CD14-positive monocyte (primary cell): ENCODE data around the gene TXLNA. TPM values are rescaled to one million over a fixed set of nuclear protein-coding genes. Genes with fewer than 3 reads are reported as not detected.

Source experiments
- DNase-seq, 3 donors: peaks; one replicate each; pipeline ENCODE4 v3.0.0-alpha.2; 2011 to 2022
- H2AFZ ChIP-seq: 2 replicates; pipeline ENCODE4 v1.6.0; 2012; ENCODE audit warnings: mild to moderate bottlenecking, low read depth, low read length, inconsistent platforms; ENCODE audit not compliant: insufficient read depth, poor library complexity, severe bottlenecking
- H3K27ac ChIP-seq, 2 donors: 1 replicate in 1 of 2; 2 replicates in 1 of 2; pipeline ENCODE4 v1.5.1; 2012 to 2013; ENCODE audit warnings: low read length in 2 of 2, control low read depth in 1 of 2, inconsistent platforms in 1 of 2, low read depth in 1 of 2, mild to moderate bottlenecking in 1 of 2
- H3K27me3 ChIP-seq, 2 donors: one replicate each; pipeline versions ENCODE4 v1.6.0 to v1.6.1; 2011 to 2013; ENCODE audit warnings: low read length in 2 of 2; ENCODE audit not compliant: control insufficient read depth in 2 of 2, insufficient read depth in 2 of 2
- H3K36me3 ChIP-seq, 2 donors: replicated peaks in 1 of 2; 1 replicate in 1 of 2; 2 replicates in 1 of 2; pipeline versions ENCODE4 v1.5.1 to v1.6.1; 2012 to 2013; ENCODE audit warnings: low read length in 2 of 2, control low read depth in 1 of 2, inconsistent platforms in 1 of 2, mild to moderate bottlenecking in 1 of 2; ENCODE audit not compliant: insufficient read depth in 2 of 2, control insufficient read depth in 1 of 2
- H3K4me1 ChIP-seq, 2 donors: 1 replicate in 1 of 2; 2 replicates in 1 of 2; pipeline versions ENCODE4 v1.5.1 to v1.6.1; 2012 to 2013; ENCODE audit warnings: low read length in 2 of 2, control low read depth in 1 of 2, inconsistent platforms in 1 of 2, mild to moderate bottlenecking in 1 of 2, moderate library complexity in 1 of 2; ENCODE audit not compliant: insufficient read depth in 2 of 2, control insufficient read depth in 1 of 2
- H3K4me2 ChIP-seq: replicated peaks from 2 replicates; pipeline ENCODE3; 2012; ENCODE audit warnings: low read length, moderate library complexity, mild to moderate bottlenecking; ENCODE audit not compliant: poor library complexity, severe bottlenecking; ENCODE audit errors: extremely low read depth
- H3K4me3 ChIP-seq, 3 experiments: fragments of 200-600 bp in 1 of 3; sonication (generic) in 1 of 3; replicated peaks in 1 of 3; 1 replicate in 2 of 3; 2 replicates in 1 of 3; pipeline ENCODE4 v1.5.1; 2011 to 2013; ENCODE audit warnings: low read length in 3 of 3, mild to moderate bottlenecking in 3 of 3, control low read depth in 2 of 3, low read depth in 2 of 3, inconsistent platforms in 1 of 3, moderate library complexity in 1 of 3
- H3K79me2 ChIP-seq: 2 replicates; pipeline ENCODE4 v1.6.0; 2012; ENCODE audit warnings: mild to moderate bottlenecking, control low read depth, inconsistent platforms, low read length, moderate library complexity; ENCODE audit not compliant: insufficient read depth
- H3K9ac ChIP-seq: 2 replicates; pipeline ENCODE4 v1.6.0; 2017; ENCODE audit warnings: low read length, mild to moderate bottlenecking; ENCODE audit not compliant: insufficient read depth, poor library complexity, severe bottlenecking
- H3K9me3 ChIP-seq, 2 donors: replicated peaks in 1 of 2; 1 replicate in 1 of 2; 2 replicates in 1 of 2; pipeline versions ENCODE4 v1.5.1 to v1.6.1; 2012 to 2013; ENCODE audit warnings: low read length in 2 of 2, control low read depth in 1 of 2; ENCODE audit not compliant: control insufficient read depth in 1 of 2, insufficient read depth in 1 of 2
- H4K20me1 ChIP-seq: 2 replicates; pipeline ENCODE4 v1.6.0; 2012; ENCODE audit warnings: mild to moderate bottlenecking, low read length, control low read depth, moderate library complexity; ENCODE audit not compliant: insufficient read depth
- H3K27ac Mint-ChIP-seq, 7 donors: one replicate each; pipeline ENCODE4 v1.8.0; 2020; ENCODE audit warnings: mild to moderate bottlenecking in 7 of 7, mixed read lengths in 7 of 7, moderate library complexity in 6 of 7, inconsistent platforms in 2 of 7
- H3K27me3 Mint-ChIP-seq, 3 donors: one replicate each; pipeline ENCODE4 v1.8.0; 2021 to 2022; ENCODE audit warnings: low read depth in 3 of 3, mild to moderate bottlenecking in 3 of 3, mixed read lengths in 3 of 3, moderate library complexity in 3 of 3, inconsistent platforms in 1 of 3
- H3K36me3 Mint-ChIP-seq, 2 donors: one replicate each; pipeline ENCODE4 v1.8.0; 2020; ENCODE audit warnings: mixed read lengths in 2 of 2, inconsistent platforms in 1 of 2, mild to moderate bottlenecking in 1 of 2
- H3K4me1 Mint-ChIP-seq: one replicate; pipeline ENCODE4 v1.8.0; 2020; ENCODE audit warnings: mild to moderate bottlenecking, mixed read lengths
- H3K4me3 Mint-ChIP-seq, 2 donors: one replicate each; pipeline ENCODE4 v1.8.0; 2020; ENCODE audit warnings: mild to moderate bottlenecking in 2 of 2, mixed read lengths in 2 of 2, moderate library complexity in 1 of 2
- H3K9me3 Mint-ChIP-seq, 7 donors: one replicate each; pipeline ENCODE4 v1.8.0; 2020 to 2022; ENCODE audit warnings: mixed read lengths in 7 of 7, mild to moderate bottlenecking in 6 of 7, moderate library complexity in 6 of 7, inconsistent platforms in 2 of 7
- WGBS: methylation state at CpG from one replicate; pipeline ENCODE4 v1.1.5; 2013; ENCODE audit warnings: missing lambda C conversion rate; ENCODE audit not compliant: insufficient coverage; 5-methylcytosine and 5-hydroxymethylcytosine counted together
- intact Hi-C, 2 donors: fragments of 100-400 bp; cut with micrococcal nuclease; formaldehyde crosslinking; loops; one replicate each; pipeline versions ENCODE4 v1.15.0 to v1.15.1; 2023
- polyA plus RNA-seq, 3 donors: library from polyadenylated mRNA; depleted of rRNA in 1 of 3; unstranded in 2 of 3; stranded (reverse) in 1 of 3; fragments of 300-500 nt in 2 of 3; fragments of >200 nt in 1 of 3; fragmentation: Illumina TruSeq in 2 of 3; gene quantifications; 1 replicate in 2 of 3; 2 replicates in 1 of 3; pipeline ENCODE4 v1.2.3, GENCODE V29; 2012 to 2021
- TF ChIP-seq, protein P1 (sequence below): fragments of 200-600 bp; IDR thresholded peaks from one replicate; pipeline ENCODE4 v1.8.0; 2022; ENCODE audit warnings: antibody characterized with exemption, mild to moderate bottlenecking

TXLNA gene
- polyA plus RNA-seq, 3 donors: 12.3 to 15.3 (median 14.4) TPM

DNA sequence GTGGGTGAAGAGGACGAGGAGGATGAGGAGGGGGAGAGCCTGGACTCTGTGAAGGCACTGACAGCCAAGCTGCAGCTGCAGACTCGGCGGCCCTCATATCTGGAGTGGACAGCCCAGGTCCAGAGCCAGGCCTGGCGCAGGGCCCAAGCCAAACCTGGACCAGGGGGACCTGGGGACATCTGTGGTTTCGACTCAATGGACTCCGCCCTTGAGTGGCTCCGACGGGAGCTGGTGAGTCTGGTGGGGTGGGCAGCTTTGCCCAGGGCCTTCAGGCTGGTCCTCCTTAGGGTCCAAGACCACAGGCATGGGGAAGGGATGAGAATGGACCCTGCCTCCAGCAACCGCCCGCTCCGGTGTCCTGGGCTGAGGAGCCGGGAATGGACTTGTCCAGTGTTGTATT, 68.0 kb downstream of the TXLNA start:
- Histone ChIP-seq H3K4me3 (no peak overlapping the region), H3K9me3 (no peaks in the 10 kb centered on the region), H2AFZ (no peak overlapping the region), H3K27ac (no peak overlapping the region), H3K36me3 (no peaks in the 10 kb centered on the region), H3K27me3 (peaks cover 0 to 15% of the 10 kb centered on the region in 2 donors), H3K4me1 (peaks cover 13 to 26% of the 10 kb centered on the region in 2 donors), H3K4me2 (no peak overlapping the region), H3K9ac (no peak overlapping the region), H3K79me2 (no peaks in the 10 kb centered on the region), H4K20me1 (no peaks in the 10 kb centered on the region)
- Mint-ChIP-seq H3K9me3 (peaks cover 0 to 4% (median 0%) of the 10 kb centered on the region in 7 donors), H3K27me3 (peaks cover 13 to 35% (median 19%) of the 10 kb centered on the region in 3 donors), H3K4me3 (no peak overlapping the region), H3K27ac (peak overlapping the region in 2 of 7 donors; percentile 5 to 50), H3K36me3 (peaks cover 0 to 2% of the 10 kb centered on the region in 2 donors), H3K4me1 (peaks cover 28% of the 10 kb centered on the region)
- 93% methylated on average over 7 of the region's 12 CpGs for WGBS
- DNase-seq: no peak
- TF ChIP-seq, protein P1, sequence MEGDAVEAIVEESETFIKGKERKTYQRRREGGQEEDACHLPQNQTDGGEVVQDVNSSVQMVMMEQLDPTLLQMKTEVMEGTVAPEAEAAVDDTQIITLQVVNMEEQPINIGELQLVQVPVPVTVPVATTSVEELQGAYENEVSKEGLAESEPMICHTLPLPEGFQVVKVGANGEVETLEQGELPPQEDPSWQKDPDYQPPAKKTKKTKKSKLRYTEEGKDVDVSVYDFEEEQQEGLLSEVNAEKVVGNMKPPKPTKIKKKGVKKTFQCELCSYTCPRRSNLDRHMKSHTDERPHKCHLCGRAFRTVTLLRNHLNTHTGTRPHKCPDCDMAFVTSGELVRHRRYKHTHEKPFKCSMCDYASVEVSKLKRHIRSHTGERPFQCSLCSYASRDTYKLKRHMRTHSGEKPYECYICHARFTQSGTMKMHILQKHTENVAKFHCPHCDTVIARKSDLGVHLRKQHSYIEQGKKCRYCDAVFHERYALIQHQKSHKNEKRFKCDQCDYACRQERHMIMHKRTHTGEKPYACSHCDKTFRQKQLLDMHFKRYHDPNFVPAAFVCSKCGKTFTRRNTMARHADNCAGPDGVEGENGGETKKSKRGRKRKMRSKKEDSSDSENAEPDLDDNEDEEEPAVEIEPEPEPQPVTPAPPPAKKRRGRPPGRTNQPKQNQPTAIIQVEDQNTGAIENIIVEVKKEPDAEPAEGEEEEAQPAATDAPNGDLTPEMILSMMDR: no peak
- intact Hi-C loops: no loop called here

Other genes with a start within 250 kb of the TXLNA start
- 100 to 1,000 TPM; 227 to 501 (median 294) TPM for gene PTP4A2, start 241.3 kb upstream of the TXLNA start, polyA plus RNA-seq
- 10 to 100 TPM; 40.7 to 65.6 (median 51.6) TPM for gene KHDRBS1, start 165.8 kb upstream of the TXLNA start, polyA plus RNA-seq
- 10 to 100 TPM in 1 of 3 donors, 1 to 10 TPM in 2; 3.3 to 30.6 (median 3.4) TPM for gene TMEM39B, start 106.7 kb upstream of the TXLNA start, polyA plus RNA-seq
- gene KPNA6, start 71.6 kb upstream of the TXLNA start, polyA plus RNA-seq: 10 to 100 TPM; 11.0 to 26.7 (median 20.2) TPM
- 1 to 10 TPM; 2.5 to 5.6 (median 3.7) TPM for gene CCDC28B, start 20.9 kb downstream of the TXLNA start, polyA plus RNA-seq
- gene IQCC, start 26.0 kb downstream of the TXLNA start, polyA plus RNA-seq: under 1 TPM; 0.18 to 0.31 (median 0.28) TPM
- not detected for gene DCDC2B, start 29.4 kb downstream of the TXLNA start, polyA plus RNA-seq
- 10 to 100 TPM; 12.8 to 22.0 (median 14.5) TPM for gene TMEM234, start 42.7 kb downstream of the TXLNA start, polyA plus RNA-seq
- gene EIF3I, start 42.7 kb downstream of the TXLNA start, polyA plus RNA-seq: 100 to 1,000 TPM; 126 to 162 (median 151) TPM
- not detected for gene FAM167B, start 67.5 kb downstream of the TXLNA start, polyA plus RNA-seq
- gene LCK, start 71.6 kb downstream of the TXLNA start, polyA plus RNA-seq: 1 to 10 TPM in 2 of 3 donors, under 1 TPM in 1; 0.15 to 2.2 (median 1.7) TPM
- 10 to 100 TPM; 73.8 to 95.0 (median 88.7) TPM for gene HDAC1, start 112.4 kb downstream of the TXLNA start, polyA plus RNA-seq
- 100 to 1,000 TPM in 1 of 3 donors, 10 to 100 TPM in 2; 13.9 to 150 (median 40.3) TPM for gene MARCKSL1, start 156.6 kb downstream of the TXLNA start, polyA plus RNA-seq
- gene FAM229A, start 182.8 kb downstream of the TXLNA start, polyA plus RNA-seq: 10 to 100 TPM in 1 of 3 donors, not detected in 2; 19.9 TPM
- gene TSSK3, start 182.9 kb downstream of the TXLNA start, polyA plus RNA-seq: 1 to 10 TPM in 1 of 3 donors, under 1 TPM in 2; 0.35 to 1.1 (median 0.65) TPM
- gene BSDC1, start 214.8 kb downstream of the TXLNA start, polyA plus RNA-seq: 10 to 100 TPM; 19.0 to 42.4 (median 23.7) TPM